OCI-LY1 (cell line): ENCODE results near the gene POSTN.
"Not testable (repeated sequence)": the region's sequence is repeated elsewhere in the genome, so short reads cannot be mapped to it uniquely, and the experiment has no call there.

Experiments
- H2AFZ ChIP-seq: fragments of 200-600 bp; sonication (generic), shearing (Covaris generic); 2 replicates; pipeline ENCODE4 v1.6.0; 2014; ENCODE audit warnings: antibody characterized with exemption, mild to moderate bottlenecking, low read length
- H3F3A ChIP-seq: fragments of 200-600 bp; sonication (generic), shearing (Covaris generic); 2 replicates; pipeline ENCODE4 v1.6.0; 2014; ENCODE audit warnings: mild to moderate bottlenecking, antibody characterized with exemption, low read length, moderate library complexity; ENCODE audit not compliant: insufficient read depth
- H3K27ac ChIP-seq: fragments of 200-600 bp; sonication (generic); 2 replicates; pipeline ENCODE4 v1.5.1; 2014; ENCODE audit warnings: low read length, mixed run types, mild to moderate bottlenecking, low read depth; ENCODE audit not compliant: poor library complexity, severe bottlenecking
- H3K27me3 ChIP-seq: fragments of 200-600 bp; sonication (generic); 2 replicates; pipeline ENCODE4 v1.6.0; 2014; ENCODE audit warnings: antibody characterized with exemption, mild to moderate bottlenecking, low read length, moderate library complexity; ENCODE audit not compliant: insufficient read depth
- H3K36me3 ChIP-seq: fragments of 200-600 bp; sonication (generic); 2 replicates; pipeline ENCODE4 v1.6.1; 2014; ENCODE audit warnings: mild to moderate bottlenecking, antibody characterized with exemption, low read length, moderate library complexity, mixed read lengths; ENCODE audit not compliant: insufficient read depth
- H3K4me1 ChIP-seq: fragments of 200-600 bp; sonication (generic); 2 replicates; pipeline ENCODE4 v1.5.1; 2014; ENCODE audit warnings: mild to moderate bottlenecking, low read length, moderate library complexity; ENCODE audit not compliant: insufficient read depth, severe bottlenecking
- H3K4me2 ChIP-seq: fragments of 200-600 bp; sonication (generic), shearing (Covaris generic); 2 replicates; pipeline ENCODE4 v1.6.1; 2014; ENCODE audit warnings: low read length
- H3K4me3 ChIP-seq: fragments of 200-600 bp; sonication (generic); 2 replicates; pipeline ENCODE4 v1.5.1; 2014; ENCODE audit warnings: low read length, low read depth, mild to moderate bottlenecking, mixed read lengths; ENCODE audit not compliant: poor library complexity, severe bottlenecking
- H3K79me2 ChIP-seq: fragments of 200-600 bp; shearing (Covaris generic); 2 replicates; pipeline ENCODE4 v1.6.1; 2016; ENCODE audit warnings: mixed run types, low read length, mixed read lengths; ENCODE audit not compliant: insufficient read depth
- H3K9ac ChIP-seq: fragments of 200-600 bp; sonication (generic), shearing (Covaris generic); 2 replicates; pipeline ENCODE4 v1.6.1; 2014; ENCODE audit warnings: mild to moderate bottlenecking, low read length, mixed read lengths
- H3K9me2 ChIP-seq: fragments of 200-600 bp; sonication (generic), shearing (Covaris generic); 2 replicates; pipeline ENCODE4 v1.6.1; 2014; ENCODE audit warnings: low read depth, mild to moderate bottlenecking, low read length, mixed read lengths
- H3K9me3 ChIP-seq: fragments of 200-600 bp; shearing (Covaris generic); 2 replicates; pipeline ENCODE4 v1.6.1; 2014; ENCODE audit warnings: low read length, mixed read lengths
- H4K20me1 ChIP-seq: fragments of 200-600 bp; sonication (generic), shearing (Covaris generic); 2 replicates; pipeline ENCODE4 v1.6.0; 2016; ENCODE audit warnings: mild to moderate bottlenecking, low read length; ENCODE audit not compliant: insufficient read depth
- CTCF ChIP-seq: fragments of 200-600 bp; sonication (generic), shearing (Covaris generic); IDR thresholded peaks from 2 replicates; pipeline ENCODE4 v1.5.1; 2017; ENCODE audit warnings: mild to moderate bottlenecking, antibody characterized with exemption, low read length, moderate library complexity, mixed read lengths
- EZH2 ChIP-seq: fragments of 200-600 bp; sonication (generic), shearing (Covaris generic); IDR thresholded peaks from 2 replicates; pipeline ENCODE4 v1.8.0; 2017; ENCODE audit warnings: borderline replicate concordance, mixed run types, mild to moderate bottlenecking, antibody characterized with exemption, low read length, moderate library complexity, mixed read lengths

Gene POSTN

GRCh38 chr13:37565425-37565824 lies 33.1 kb downstream of the POSTN start:
- no peak overlapping the region for H3K4me2 ChIP-seq
- H2AFZ ChIP-seq: no peak overlapping the region
- TF ChIP-seq CTCF: no peak
- no peak for TF ChIP-seq EZH2
- no peaks in the 10 kb centered on the region for H4K20me1 ChIP-seq
- no peaks in the 10 kb centered on the region for H3K4me1 ChIP-seq
- no peak overlapping the region for H3K27ac ChIP-seq
- no peaks in the 10 kb centered on the region for H3K27me3 ChIP-seq
- H3K9ac ChIP-seq: no peak overlapping the region
- H3K4me3 ChIP-seq: no peak overlapping the region
- no peaks in the 10 kb centered on the region for H3K79me2 ChIP-seq
- no peaks in the 10 kb centered on the region for H3K9me2 ChIP-seq
- H3K36me3 ChIP-seq: no peaks in the 10 kb centered on the region
- H3K9me3 ChIP-seq: no peaks in the 10 kb centered on the region
- H3F3A ChIP-seq: no peaks in the 10 kb centered on the region

- H3K36me3 ChIP-seq: no peaks in the 10 kb centered on the region
- no peaks in the 10 kb centered on the region for H3K27me3 ChIP-seq
- H3K9me2 ChIP-seq: no peaks in the 10 kb centered on the region
- no peaks in the 10 kb centered on the region for H3K79me2 ChIP-seq
- H2AFZ ChIP-seq: no peak overlapping the region
- H3K4me3 ChIP-seq: no peak overlapping the region
- TF ChIP-seq CTCF: no peak
- TF ChIP-seq EZH2: no peak
- no peak overlapping the region for H3K4me2 ChIP-seq
- H3K4me1 ChIP-seq: no peaks in the 10 kb centered on the region
- H4K20me1 ChIP-seq: no peaks in the 10 kb centered on the region
- H3K9me3 ChIP-seq: no peaks in the 10 kb centered on the region
- H3K9ac ChIP-seq: no peak overlapping the region
- H3F3A ChIP-seq: no peaks in the 10 kb centered on the region
- no peak overlapping the region for H3K27ac ChIP-seq
These were observed 37.5 kb downstream of the POSTN start for GRCh38 chr13:37561031-37561430.

- Histone ChIP-seq H4K20me1 (no peaks in the 10 kb centered on the region), H3F3A (no peaks in the 10 kb centered on the region), H3K27me3 (no peaks in the 10 kb centered on the region)
These were observed 38.0 kb downstream of the POSTN start for GRCh38 chr13:37560526-37560925.

GRCh38 chr13:37558766-37559165 lies 39.8 kb downstream of the POSTN start:
- not testable (repeated sequence) for H3K79me2 ChIP-seq, H2AFZ ChIP-seq, H3K9me3 ChIP-seq, H3K9me2 ChIP-seq, H3K9ac ChIP-seq, H3K27me3 ChIP-seq, H3K36me3 ChIP-seq, H3F3A ChIP-seq, H3K4me3 ChIP-seq, H4K20me1 ChIP-seq, H3K4me2 ChIP-seq, H3K4me1 ChIP-seq, H3K27ac ChIP-seq

More at GRCh38 chr13:37560526-37560925, 38.0 kb downstream of the POSTN start:
- no peak overlapping the region for H3K27ac ChIP-seq
- H3K36me3 ChIP-seq: no peaks in the 10 kb centered on the region
- no peak overlapping the region for H3K4me3 ChIP-seq
- no peak for TF ChIP-seq EZH2
- no peak for TF ChIP-seq CTCF
- H3K9me3 ChIP-seq: no peaks in the 10 kb centered on the region
- no peak overlapping the region for H3K4me2 ChIP-seq
- no peak overlapping the region for H2AFZ ChIP-seq
- H3K4me1 ChIP-seq: no peaks in the 10 kb centered on the region
- no peaks in the 10 kb centered on the region for H3K79me2 ChIP-seq
- no peaks in the 10 kb centered on the region for H3K9me2 ChIP-seq
- no peak overlapping the region for H3K9ac ChIP-seq
